Measurements from ENCODE around the gene B4GALNT3.
"Not testable (repeated sequence)": the region's sequence is repeated elsewhere in the genome, so short reads cannot be mapped to it uniquely, and the experiment has no call there.

The B4GALNT3 gene

GRCh38 chr12:459430-460258 is at the start of gene B4GALNT3:
TSS of gene B4GALNT3 (plus strand) at chr12:459939. CDS start at chr12:460377, 438 bp downstream.
- peak; percentile 44 for DNase-seq

GRCh38 chr12:414859-415258 is 44.9 kb upstream of the B4GALNT3 start:
- DNase-seq: no peak

DNA sequence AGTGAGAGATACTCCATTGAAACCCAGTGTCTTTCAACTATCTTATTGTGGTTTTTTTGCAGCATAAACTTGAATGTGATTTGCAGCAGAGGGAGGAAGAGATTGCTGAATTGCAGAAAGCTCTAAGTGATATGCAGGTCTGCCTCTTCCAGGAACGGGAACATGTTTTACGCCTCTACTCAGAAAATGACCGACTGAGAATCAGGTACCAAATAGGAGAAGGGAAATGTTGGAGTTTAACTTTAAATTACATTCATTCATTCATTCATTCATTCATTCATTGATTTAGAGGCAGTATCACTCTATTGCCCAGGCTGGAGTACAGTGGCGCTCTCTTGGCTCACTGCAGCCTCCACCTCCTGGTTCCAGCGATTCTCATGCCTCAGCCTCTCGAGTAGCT is 41.3 kb upstream of the B4GALNT3 start:
- DNase-seq: no peak

- no peak for DNase-seq
Measured at GRCh38 chr12:422526-422925, 37.2 kb upstream of the B4GALNT3 start.

DNA sequence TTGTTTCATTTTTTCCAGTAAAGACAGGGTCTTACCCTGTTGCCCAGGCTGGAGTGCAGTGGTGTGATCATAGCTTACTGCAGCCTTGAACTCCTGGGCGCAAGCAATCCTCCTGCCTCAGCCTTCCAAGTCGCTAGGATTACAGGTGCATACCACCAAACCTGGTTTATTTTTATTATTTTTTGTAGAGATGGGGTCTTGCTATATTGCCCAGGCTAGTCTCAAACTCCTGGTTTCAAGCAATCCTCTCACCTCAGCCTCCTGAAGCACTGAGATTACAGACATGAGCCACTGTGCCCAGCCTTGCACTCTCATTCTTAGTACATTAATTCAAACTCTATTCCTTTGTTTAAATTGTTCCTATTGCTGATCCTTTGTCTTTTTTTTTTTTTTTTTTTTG is 24.0 kb upstream of the B4GALNT3 start:
- not testable (repeated sequence) for DNase-seq

DNA sequence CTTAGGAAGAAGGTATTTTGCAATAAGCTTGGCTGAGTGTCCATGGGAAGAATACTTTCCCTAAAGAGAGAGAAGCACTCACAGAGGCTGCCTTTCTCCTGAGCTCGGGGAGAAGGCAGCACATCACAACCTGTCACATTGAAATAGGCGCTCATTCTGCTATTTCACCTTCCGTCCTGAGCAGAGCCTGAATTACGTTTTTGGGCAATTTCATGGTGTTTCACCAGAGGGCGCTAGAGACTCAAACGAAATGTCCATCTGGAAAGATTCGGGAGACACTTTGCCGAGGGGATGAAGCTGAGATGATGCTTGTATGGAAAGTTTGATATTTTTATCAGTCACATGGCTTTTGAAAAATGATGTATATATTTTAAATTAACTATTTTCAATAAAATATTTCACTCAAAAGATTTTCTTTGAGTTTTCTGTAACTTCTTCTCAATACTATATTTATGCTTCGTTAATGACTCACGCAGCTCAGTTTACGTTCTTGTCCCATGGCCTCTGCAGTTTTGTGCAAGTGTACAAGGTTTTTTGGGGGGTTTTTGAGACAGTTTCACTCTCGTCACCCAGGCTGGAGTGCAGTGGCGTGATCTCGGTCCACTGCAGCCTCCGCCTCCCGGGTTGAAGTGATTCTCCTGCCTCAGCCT is 17.4 kb upstream of the B4GALNT3 start:
- peak; percentile 68 for DNase-seq

GRCh38 chr12:447141-447540 is 12.6 kb upstream of the B4GALNT3 start:
- no peak for DNase-seq

- DNase-seq: no peak
Measured at GRCh38 chr12:449203-449602, 10.5 kb upstream of the B4GALNT3 start.

- DNase-seq: peak; percentile 74
Measured at GRCh38 chr12:450438-450837, 9.3 kb upstream of the B4GALNT3 start.

GRCh38 chr12:452667-453210 is 7.0 kb upstream of the B4GALNT3 start:
- DNase-seq: no peak

- DNase-seq: no peak
Measured at GRCh38 chr12:454833-455232, 4.9 kb upstream of the B4GALNT3 start.

DNA sequence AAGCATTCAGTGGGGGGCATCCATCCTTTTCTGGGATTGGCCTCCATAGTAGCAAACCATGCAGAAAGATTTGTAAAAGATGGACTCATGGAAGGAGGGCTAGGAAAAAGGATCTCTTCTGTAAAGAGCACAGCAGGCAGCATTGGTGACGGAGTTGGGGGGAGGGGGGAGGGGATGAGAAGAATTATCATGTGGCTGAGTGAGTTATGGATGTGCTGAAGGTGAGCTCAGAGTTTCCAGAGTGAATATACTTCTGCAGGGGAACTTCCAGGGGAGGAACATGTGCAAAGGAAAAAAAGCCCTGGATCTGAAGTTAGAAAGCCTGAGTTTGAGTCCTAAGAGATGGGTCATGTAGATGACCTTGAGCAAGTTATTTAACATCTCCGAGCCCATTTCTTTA is 3.9 kb upstream of the B4GALNT3 start:
- no peak for DNase-seq

GRCh38 chr12:457676-458075 is 2.1 kb upstream of the B4GALNT3 start:
- DNase-seq: no peak

DNA sequence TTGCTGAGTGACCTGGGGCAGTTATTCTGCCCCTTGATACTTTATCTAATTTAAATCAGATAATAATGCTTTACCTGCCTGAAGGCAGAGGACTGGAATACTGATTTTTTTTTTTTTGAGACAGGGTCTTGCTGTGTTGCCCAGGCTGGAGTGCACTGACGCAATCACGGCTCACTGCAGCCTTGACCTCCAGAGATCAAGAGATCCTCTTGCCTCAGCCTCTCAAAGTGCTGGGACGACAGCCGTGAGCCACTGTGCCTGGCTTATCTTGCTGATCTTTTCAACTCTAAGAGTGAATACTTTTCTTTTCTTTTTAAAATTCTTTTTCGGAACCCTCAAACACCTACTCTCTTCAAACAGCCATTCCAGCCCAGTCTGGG is 699 bp upstream of the B4GALNT3 start:
- DNase-seq: no peak

DNA sequence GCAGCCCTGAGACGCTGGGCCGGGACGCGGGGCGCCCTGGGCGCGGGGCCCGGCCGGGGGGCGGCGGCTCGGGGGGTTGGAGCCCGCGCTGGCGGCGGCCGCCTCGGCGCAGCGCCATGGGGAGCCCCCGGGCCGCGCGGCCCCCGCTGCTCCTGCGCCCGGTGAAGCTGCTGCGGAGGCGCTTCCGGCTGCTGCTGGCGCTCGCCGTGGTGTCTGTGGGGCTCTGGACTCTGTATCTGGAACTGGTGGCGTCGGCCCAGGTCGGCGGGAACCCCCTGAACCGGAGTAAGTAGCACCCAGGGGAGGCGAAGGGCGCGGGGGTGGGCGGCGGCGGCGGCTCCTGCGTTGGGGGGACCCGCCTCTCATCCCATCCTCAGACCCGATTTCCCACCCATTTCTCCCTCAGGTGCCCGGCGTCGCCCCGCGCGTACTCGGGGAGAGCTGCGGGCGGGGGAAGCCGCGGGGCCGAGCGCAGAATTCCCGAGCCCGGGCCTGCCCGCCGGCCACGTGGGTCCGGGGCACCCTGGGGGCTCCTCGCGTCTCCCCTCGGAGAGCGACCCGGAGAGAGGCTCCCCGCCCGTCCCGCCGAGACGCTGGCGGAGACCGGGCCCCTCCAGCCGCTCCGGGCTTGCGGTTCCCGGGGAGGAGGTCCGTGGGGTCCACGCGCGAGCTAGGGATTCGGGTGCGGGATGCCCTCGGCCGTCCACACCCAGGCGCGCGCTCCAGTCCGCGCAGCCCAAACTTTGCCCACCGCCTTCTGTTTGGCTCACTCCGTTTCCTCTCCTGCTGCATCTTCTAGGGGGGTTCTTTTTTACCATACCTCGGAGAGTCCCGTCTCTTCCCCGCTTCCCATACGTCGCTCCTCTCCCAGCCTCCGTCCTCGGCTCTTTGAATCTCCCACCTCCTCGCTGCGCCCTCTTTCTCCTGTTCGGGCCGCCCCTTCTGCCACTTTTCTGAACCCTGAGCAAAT is 807 bp downstream of the B4GALNT3 start:
- peak; percentile 19 for DNase-seq

GRCh38 chr12:461425-461824 is 1.7 kb downstream of the B4GALNT3 start:
- DNase-seq: no peak

- no peak for DNase-seq
Measured at GRCh38 chr12:462936-463705, 3.4 kb downstream of the B4GALNT3 start.

DNA sequence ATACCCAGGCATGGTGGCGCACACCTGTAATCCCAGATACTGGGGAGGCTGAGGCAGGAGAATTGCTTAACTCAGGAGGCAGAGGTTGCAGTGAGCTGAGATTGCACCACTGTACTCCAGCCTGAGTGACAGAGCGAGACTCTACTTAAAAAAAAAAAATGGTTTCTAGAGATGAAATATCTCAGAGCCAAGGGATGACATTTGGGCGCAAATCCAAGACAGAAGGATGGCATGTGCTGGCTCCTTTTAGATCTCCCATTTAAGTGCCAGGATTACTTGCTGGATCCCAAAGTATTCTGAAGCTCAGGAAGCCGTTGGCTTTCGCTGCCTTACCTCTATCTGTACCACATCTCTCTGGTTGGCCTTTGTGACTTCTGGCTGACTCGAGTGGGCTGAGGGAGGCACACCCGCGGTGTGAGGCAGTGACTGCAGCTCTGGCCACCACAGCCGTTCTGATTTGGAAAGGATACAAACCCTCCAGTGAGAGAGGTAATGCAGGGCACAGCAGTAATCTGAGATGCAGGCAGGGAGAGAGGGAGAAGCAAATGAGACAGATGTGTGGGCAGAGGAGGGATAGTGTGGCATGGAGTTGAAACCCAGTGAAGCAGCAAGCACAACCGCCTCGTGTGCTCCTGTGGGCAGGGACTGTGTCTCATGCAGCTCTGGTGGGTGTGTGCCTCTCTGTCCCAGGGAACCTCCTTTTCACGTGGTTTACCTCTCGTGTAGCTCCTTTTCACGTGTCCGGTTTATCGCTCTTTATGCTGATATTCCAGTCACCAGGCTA is 4.9 kb downstream of the B4GALNT3 start:
- no peak for DNase-seq

DNA sequence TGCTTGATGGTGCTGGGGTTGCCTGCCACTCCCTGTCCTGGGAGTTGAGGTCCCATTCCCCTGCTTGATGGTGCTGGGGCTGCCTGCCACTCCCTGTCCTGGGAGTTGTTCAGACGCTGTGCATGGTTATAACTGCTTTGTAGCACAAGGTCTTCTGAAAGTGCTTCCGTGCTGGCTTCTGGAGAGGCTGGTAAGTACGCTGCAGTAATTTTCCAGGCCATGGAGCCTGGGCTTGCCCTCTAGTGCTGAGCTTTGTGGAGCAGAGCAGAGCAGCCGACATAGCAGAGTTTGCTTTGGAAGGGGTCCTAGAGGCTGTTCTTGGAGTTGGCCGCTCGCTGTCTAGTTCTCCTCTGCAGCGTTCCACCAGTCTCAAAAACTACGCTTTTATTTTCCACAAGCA is 6.3 kb downstream of the B4GALNT3 start:
- no peak for DNase-seq

- DNase-seq: no peak
Measured at GRCh38 chr12:466762-467161, 7.0 kb downstream of the B4GALNT3 start.

GRCh38 chr12:467591-467990 is 7.9 kb downstream of the B4GALNT3 start:
- DNase-seq: no peak

Data from hematopoietic multipotent progenitor cell treated with erythropoietin and hydrocortisone succinate and interleukin-3 and kit ligand, for 4 days (in vitro differentiated cells).